Endothelial cell of umbilical vein (primary cell): ENCODE data around the gene PLXNA3. TPM values are rescaled to one million over a fixed set of nuclear protein-coding genes. Genes with fewer than 3 reads are reported as not detected.

Experiments
- BruUV-seq: library from RNA; stranded (reverse); fragments of 400-500 nt; replicated peaks from 2 replicates; lab custom pipeline; 2021; lab: Mats Ljungman, UMichigan
- CTCF ChIA-PET: fragments of 300-600, 350-600 bp; sonication (Branson Sonifier 250); formaldehyde crosslinking; loops from one replicate; lab custom pipeline; 2021; ENCODE audit warnings: antibody characterized with exemption, inconsistent platforms; lab: Charles Lee
- POLR2A ChIA-PET: fragments of 300-600, 350-600 bp; sonication (Branson Sonifier 250); formaldehyde crosslinking; loops from one replicate; lab custom pipeline; 2021; ENCODE audit warnings: antibody characterized with exemption, inconsistent platforms; lab: Charles Lee
- DNase-seq: peaks from one replicate; pipeline ENCODE4 v3.0.0-alpha.2; 2011; ENCODE audit warnings: low read depth, low spot score
- FAIRE-seq: peaks from 2 replicates; lab custom pipeline; 2011; peaks lifted over from hg19 to GRCh38; lab: Jason Lieb, UNC
- H2AFZ ChIP-seq: 2 replicates; pipeline ENCODE4 v1.6.0; 2012; ENCODE audit warnings: low read depth, low read length, control low read depth, inconsistent platforms
- H3K27ac ChIP-seq: 2 replicates; pipeline ENCODE4 v1.5.1; 2011; ENCODE audit warnings: low read depth, mild to moderate bottlenecking, control low read depth, low read length, moderate library complexity; ENCODE audit not compliant: insufficient read depth
- H3K27me3 ChIP-seq, 2 experiments: 2 replicates each; pipeline versions ENCODE4 v1.6.0 to v1.6.1; 2011; ENCODE audit warnings: low read length in 2 of 2, mixed read lengths in 1 of 2; ENCODE audit not compliant: control insufficient read depth in 2 of 2, insufficient read depth in 2 of 2
- H3K36me3 ChIP-seq, 2 experiments: 2 replicates in 1 of 2; 3 replicates in 1 of 2; pipeline ENCODE4 v1.5.1; 2011; ENCODE audit warnings: low read length in 2 of 2, mild to moderate bottlenecking in 1 of 2, moderate library complexity in 1 of 2; ENCODE audit not compliant: control insufficient read depth in 2 of 2, insufficient read depth in 2 of 2; ENCODE audit errors: extremely low read depth in 1 of 2
- H3K4me1 ChIP-seq: 3 replicates; pipeline ENCODE4 v1.5.1; 2011; ENCODE audit warnings: mild to moderate bottlenecking, low read length; ENCODE audit not compliant: control insufficient read depth, insufficient read depth; ENCODE audit errors: extremely low read depth
- H3K4me2 ChIP-seq: 2 replicates; pipeline ENCODE4 v1.6.1; 2011; ENCODE audit warnings: low read length, control low read depth, mixed read lengths; ENCODE audit not compliant: insufficient read depth
- H3K4me3 ChIP-seq, 3 experiments: fragments of 200-600 bp in 1 of 3; sonication (generic), shearing (Covaris generic) in 1 of 3; replicated peaks in 1 of 3; 2 replicates each; pipeline ENCODE4 v1.5.1; 2011 to 2016; ENCODE audit warnings: control low read depth in 3 of 3, low read length in 3 of 3, mild to moderate bottlenecking in 2 of 3, inconsistent platforms in 1 of 3, low read depth in 1 of 3, moderate library complexity in 1 of 3; ENCODE audit not compliant: insufficient read depth in 1 of 3
- H3K79me2 ChIP-seq: 2 replicates; pipeline ENCODE4 v1.6.0; 2012; ENCODE audit warnings: low read length, inconsistent platforms; ENCODE audit not compliant: control insufficient read depth, insufficient read depth
- H3K9ac ChIP-seq: replicated peaks from 2 replicates; pipeline ENCODE3; 2011; ENCODE audit warnings: low read length, control low read depth; ENCODE audit not compliant: insufficient read depth; ENCODE audit errors: extremely low read depth
- H3K9me1 ChIP-seq: replicated peaks from 3 replicates; pipeline ENCODE4 v1.6.0; 2011; ENCODE audit warnings: mild to moderate bottlenecking, low read length; ENCODE audit not compliant: control insufficient read depth, insufficient read depth; ENCODE audit errors: extremely low read depth
- H3K9me3 ChIP-seq: replicated peaks from 2 replicates; pipeline ENCODE4 v1.5.1; 2012; ENCODE audit warnings: low read length, inconsistent platforms; ENCODE audit not compliant: control insufficient read depth, insufficient read depth
- H4K20me1 ChIP-seq: replicated peaks from 2 replicates; pipeline ENCODE3; 2011; ENCODE audit warnings: mild to moderate bottlenecking, low read length; ENCODE audit not compliant: control insufficient read depth, insufficient read depth; ENCODE audit errors: extremely low read depth
- EZH2 ChIP-seq: IDR thresholded peaks from 2 replicates; pipeline ENCODE4 v1.6.1; 2012; ENCODE audit warnings: borderline replicate concordance, low read depth, mild to moderate bottlenecking, moderate library complexity, low read length, inconsistent platforms; ENCODE audit not compliant: severe bottlenecking
- FOS ChIP-seq: IDR thresholded peaks from 2 replicates; pipeline ENCODE4 v1.6.1; 2011; ENCODE audit warnings: mild to moderate bottlenecking, low read length, moderate library complexity, borderline replicate concordance; ENCODE audit not compliant: insufficient read depth
- GATA2 ChIP-seq: IDR thresholded peaks from 2 replicates; pipeline ENCODE4 v1.7.0; 2011; ENCODE audit warnings: low read depth, mild to moderate bottlenecking, moderate library complexity, mixed read lengths, low read length; ENCODE audit not compliant: insufficient read length, insufficient read depth
- JUN ChIP-seq: IDR thresholded peaks from 2 replicates; pipeline ENCODE4 v1.6.1; 2011; ENCODE audit warnings: borderline replicate concordance, low read depth; ENCODE audit not compliant: insufficient read length, insufficient read depth
- MYC ChIP-seq: IDR thresholded peaks from one replicate; pipeline ENCODE4 v1.6.1; 2011; ENCODE audit warnings: mild to moderate bottlenecking, low read depth, low read length
- POLR2A ChIP-seq: IDR thresholded peaks from 2 replicates; pipeline ENCODE4 v1.6.1; 2012; ENCODE audit warnings: low read depth, mild to moderate bottlenecking, control low read depth, low read length
- POLR2AphosphoS5 ChIP-seq: IDR thresholded peaks from 2 replicates; pipeline ENCODE4 v1.6.1; 2012; ENCODE audit warnings: low read depth, mild to moderate bottlenecking, control low read depth, low read length, moderate library complexity; ENCODE audit not compliant: insufficient read depth
- dilution Hi-C: fragments of 300-500 bp; cut with MboI; formaldehyde crosslinking; loops from one replicate; pipeline ENCODE4 v1.15.0; 2019; ENCODE audit warnings: low sequenced_read_pairs; ENCODE audit not compliant: extremely low pct_ligation_motif_present
- intact Hi-C: fragments of 100-400 bp; cut with micrococcal nuclease; formaldehyde crosslinking; loops from one replicate; pipeline ENCODE4 v1.10.0; 2022
- polyA plus RNA-seq, 4 experiments: library from polyadenylated mRNA; depleted of rRNA in 3 of 4; stranded (reverse) in 3 of 4; unstranded in 1 of 4; fragments of >200 nt; gene quantifications; 2 replicates each; pipeline versions ENCODE4 v1.2.1 to v1.2.3, GENCODE V29; 2011 to 2012; ENCODE audit warnings: missing spikeins in 1 of 4
- total RNA-seq: library from RNA; stranded (reverse); gene quantifications from 2 replicates; pipeline ENCODE4 v1.2.3, GENCODE V29; 2021
- TF ChIP-seq, protein P1 (sequence below), 2 donors: IDR thresholded peaks; 1 replicate in 1 of 2; 2 replicates in 1 of 2; pipeline ENCODE4 v1.5.1; 2011; ENCODE audit warnings: low read length in 2 of 2, mild to moderate bottlenecking in 2 of 2, moderate library complexity in 2 of 2, control low read depth in 1 of 2, inconsistent platforms in 1 of 2, low read depth in 1 of 2; ENCODE audit not compliant: insufficient read depth in 1 of 2; ENCODE audit errors: extremely low read depth in 1 of 2
- TF ChIP-seq, protein P2 (sequence below): IDR thresholded peaks from 2 replicates; pipeline ENCODE4 v1.6.1; 2011; ENCODE audit not compliant: insufficient read depth, insufficient read length

The PLXNA3 gene
- total and polyA plus RNA-seq, 2 donors (not counting 3 experiments of a cell fraction or from before 2014, with no cell fraction given) = 56.8 to 58.6 TPM

DNA sequence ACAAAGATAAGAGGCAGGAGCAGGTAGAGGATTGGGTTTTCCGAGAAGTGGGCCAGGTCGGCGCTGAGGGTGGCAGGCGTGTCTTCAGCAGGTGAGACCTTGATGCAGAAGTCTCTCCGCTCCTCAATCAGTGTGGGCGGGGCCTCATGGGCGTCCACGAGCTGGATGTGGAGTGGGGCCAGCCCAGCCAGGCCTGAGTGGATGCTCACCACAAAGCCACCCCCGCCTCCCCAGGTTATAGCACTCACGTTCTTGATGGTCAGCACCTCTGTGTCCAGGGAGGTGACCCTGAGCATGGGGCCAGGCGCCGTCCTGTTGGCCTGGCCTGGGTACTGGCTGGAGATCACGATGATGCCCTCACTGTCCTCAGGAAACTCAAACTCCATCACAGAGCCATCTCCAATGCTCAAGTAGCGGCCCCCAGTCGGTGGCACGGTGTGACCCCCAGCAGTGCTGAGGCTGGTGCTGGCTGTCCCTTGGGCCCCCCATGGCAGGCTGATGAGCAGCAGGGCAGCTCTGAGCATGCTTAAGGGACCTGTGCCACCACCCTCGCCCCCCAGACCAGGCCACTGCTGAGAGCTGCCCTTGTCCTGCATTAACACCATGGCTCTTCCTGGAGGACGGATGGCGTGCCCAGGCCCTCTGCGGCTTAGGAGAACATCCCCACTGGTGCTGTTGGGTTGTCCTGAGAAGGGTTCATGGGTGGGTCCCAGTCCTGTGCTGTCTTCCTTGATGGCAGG lies 30.4 kb downstream of the PLXNA3 start:
- DNase-seq (no peak), FAIRE-seq (no peak)
- ChIA-PET CTCF (no interaction called here), POLR2A (no interaction called here)
- Histone ChIP-seq H3K9me3 (no peaks in the 10 kb centered on the region), H3K4me2 (no peak overlapping the region), H3K27ac (no peak overlapping the region), H3K4me1 (peaks cover 3% of the 10 kb centered on the region), H3K4me3 (no peak overlapping the region), H3K9me1 (no peaks in the 10 kb centered on the region), H2AFZ (no peak overlapping the region), H3K36me3 (no peaks in the 10 kb centered on the region), H4K20me1 (no peaks in the 10 kb centered on the region), H3K79me2 (peaks cover 10% of the 10 kb centered on the region), H3K9ac (no peak overlapping the region), H3K27me3 (no peaks in the 10 kb centered on the region)
- no TSS peak for BruUV-seq
- no peak for TF ChIP-seq POLR2A
- TF ChIP-seq MYC = no peak
- no peak for TF ChIP-seq GATA2
- TF ChIP-seq POLR2AphosphoS5 = no peak
- TF ChIP-seq JUN = no peak
- TF ChIP-seq, protein P1, sequence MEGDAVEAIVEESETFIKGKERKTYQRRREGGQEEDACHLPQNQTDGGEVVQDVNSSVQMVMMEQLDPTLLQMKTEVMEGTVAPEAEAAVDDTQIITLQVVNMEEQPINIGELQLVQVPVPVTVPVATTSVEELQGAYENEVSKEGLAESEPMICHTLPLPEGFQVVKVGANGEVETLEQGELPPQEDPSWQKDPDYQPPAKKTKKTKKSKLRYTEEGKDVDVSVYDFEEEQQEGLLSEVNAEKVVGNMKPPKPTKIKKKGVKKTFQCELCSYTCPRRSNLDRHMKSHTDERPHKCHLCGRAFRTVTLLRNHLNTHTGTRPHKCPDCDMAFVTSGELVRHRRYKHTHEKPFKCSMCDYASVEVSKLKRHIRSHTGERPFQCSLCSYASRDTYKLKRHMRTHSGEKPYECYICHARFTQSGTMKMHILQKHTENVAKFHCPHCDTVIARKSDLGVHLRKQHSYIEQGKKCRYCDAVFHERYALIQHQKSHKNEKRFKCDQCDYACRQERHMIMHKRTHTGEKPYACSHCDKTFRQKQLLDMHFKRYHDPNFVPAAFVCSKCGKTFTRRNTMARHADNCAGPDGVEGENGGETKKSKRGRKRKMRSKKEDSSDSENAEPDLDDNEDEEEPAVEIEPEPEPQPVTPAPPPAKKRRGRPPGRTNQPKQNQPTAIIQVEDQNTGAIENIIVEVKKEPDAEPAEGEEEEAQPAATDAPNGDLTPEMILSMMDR (IDR thresholded peaks at IDR 0.05; ENCODE audit: extremely low read depth in 1 of 2, insufficient read depth in 1 of 2, low read depth in 1 of 2, low read length in 2 of 2) = no peak
- TF ChIP-seq FOS = no peak
- TF ChIP-seq, protein P2, sequence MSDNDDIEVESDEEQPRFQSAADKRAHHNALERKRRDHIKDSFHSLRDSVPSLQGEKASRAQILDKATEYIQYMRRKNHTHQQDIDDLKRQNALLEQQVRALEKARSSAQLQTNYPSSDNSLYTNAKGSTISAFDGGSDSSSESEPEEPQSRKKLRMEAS = no peak
- TF ChIP-seq EZH2 = no peak
- dilution Hi-C loops (no loop called here), intact Hi-C loops (no loop called here)
